Measurements from ENCODE around the gene TTC6. TPM values are rescaled to one million over a fixed set of nuclear protein-coding genes. Genes with fewer than 3 reads are reported as not detected.
A peak's percentile ranks its signal among the peaks of the same experiment; 100 is the strongest.

The TTC6 gene
- total and polyA plus RNA-seq, 8 donors, result 0.92 to 184 (median 20.9) TPM

- H3K27me3 ChIP-seq, result peaks cover 0 to 28% (median 7%) of the 10 kb centered on the region in 3 donors
- DNase-seq, result no peak
- H3K36me3 ChIP-seq, result peaks cover 0 to 17% (median 10%) of the 10 kb centered on the region in 4 donors
- peaks cover 0 to 49% (median 32%) of the 10 kb centered on the region in 4 donors for H3K9me3 ChIP-seq
- H3K4me3 ChIP-seq, result no peak overlapping the region
- intact Hi-C loops (cut with DNase I; ENCODE audit: low total_unique reads), result no loop called here
- no peak for TF ChIP-seq POLR2A (IDR thresholded peaks at IDR 0.05)
- TF ChIP-seq, protein P1, sequence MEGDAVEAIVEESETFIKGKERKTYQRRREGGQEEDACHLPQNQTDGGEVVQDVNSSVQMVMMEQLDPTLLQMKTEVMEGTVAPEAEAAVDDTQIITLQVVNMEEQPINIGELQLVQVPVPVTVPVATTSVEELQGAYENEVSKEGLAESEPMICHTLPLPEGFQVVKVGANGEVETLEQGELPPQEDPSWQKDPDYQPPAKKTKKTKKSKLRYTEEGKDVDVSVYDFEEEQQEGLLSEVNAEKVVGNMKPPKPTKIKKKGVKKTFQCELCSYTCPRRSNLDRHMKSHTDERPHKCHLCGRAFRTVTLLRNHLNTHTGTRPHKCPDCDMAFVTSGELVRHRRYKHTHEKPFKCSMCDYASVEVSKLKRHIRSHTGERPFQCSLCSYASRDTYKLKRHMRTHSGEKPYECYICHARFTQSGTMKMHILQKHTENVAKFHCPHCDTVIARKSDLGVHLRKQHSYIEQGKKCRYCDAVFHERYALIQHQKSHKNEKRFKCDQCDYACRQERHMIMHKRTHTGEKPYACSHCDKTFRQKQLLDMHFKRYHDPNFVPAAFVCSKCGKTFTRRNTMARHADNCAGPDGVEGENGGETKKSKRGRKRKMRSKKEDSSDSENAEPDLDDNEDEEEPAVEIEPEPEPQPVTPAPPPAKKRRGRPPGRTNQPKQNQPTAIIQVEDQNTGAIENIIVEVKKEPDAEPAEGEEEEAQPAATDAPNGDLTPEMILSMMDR (IDR thresholded peaks at IDR 0.05), result no peak
- TF ChIP-seq POLR2AphosphoS5 (IDR thresholded peaks at IDR 0.05), result no peak
- no peak for TF ChIP-seq EP300 (IDR thresholded peaks at IDR 0.05)
- H3K4me1 ChIP-seq, result no peaks in the 10 kb centered on the region
- WGBS, 5 donors, result 45 to 67% (median 54%) methylated on average over 35 to 52 of the region's 52 CpGs
- H3K27ac ChIP-seq, result no peak overlapping the region
These were observed 15.6 kb downstream of the TTC6 start for GRCh38 chr14:37610945-37611523.

GRCh38 chr14:37615582-37616289, 20.3 kb downstream of the TTC6 start:
- no peak overlapping the region for H3K4me3 ChIP-seq
- WGBS, 5 donors, result 92 to 99% (median 98%) methylated on average over 3 of the region's 3 CpGs
- DNase-seq, result no peak

GRCh38 chr14:37616853-37617252, 21.4 kb downstream of the TTC6 start:
- Histone ChIP-seq H3K36me3 (peaks cover 0 to 9% (median 3%) of the 10 kb centered on the region in 4 donors), H3K9me3 (peaks cover 0 to 46% (median 30%) of the 10 kb centered on the region in 4 donors), H3K27ac (no peak overlapping the region), H3K4me3 (no peak overlapping the region), H3K27me3 (peaks cover 0 to 11% (median 0%) of the 10 kb centered on the region in 3 donors), H3K4me1 (no peaks in the 10 kb centered on the region)
- 90 to 96% (median 96%) methylated on average over 4 of the region's 4 CpGs for WGBS, 5 donors
- no peak for DNase-seq
- intact Hi-C loops (cut with DNase I; ENCODE audit: low total_unique reads), result no loop called here
- no peak for TF ChIP-seq POLR2A (IDR thresholded peaks at IDR 0.05)
- TF ChIP-seq EP300 (IDR thresholded peaks at IDR 0.05), result no peak
- TF ChIP-seq, protein P1 (IDR thresholded peaks at IDR 0.05), result no peak
- TF ChIP-seq POLR2AphosphoS5 (IDR thresholded peaks at IDR 0.05), result no peak

More at GRCh38 chr14:37615582-37616289, 20.3 kb downstream of the TTC6 start:
- no peak overlapping the region for H3K27ac ChIP-seq
- intact Hi-C loops (cut with DNase I; ENCODE audit: low total_unique reads), result no loop called here
- H3K27me3 ChIP-seq, result peaks cover 0 to 11% (median 7%) of the 10 kb centered on the region in 3 donors
- peaks cover 0 to 56% (median 39%) of the 10 kb centered on the region in 4 donors for H3K9me3 ChIP-seq
- no peaks in the 10 kb centered on the region for H3K4me1 ChIP-seq
- TF ChIP-seq POLR2A (IDR thresholded peaks at IDR 0.05), result no peak
- TF ChIP-seq EP300 (IDR thresholded peaks at IDR 0.05), result no peak
- TF ChIP-seq, protein P1 (IDR thresholded peaks at IDR 0.05), result no peak
- no peak for TF ChIP-seq POLR2AphosphoS5 (IDR thresholded peaks at IDR 0.05)
- H3K36me3 ChIP-seq, result peaks cover 0 to 17% (median 9%) of the 10 kb centered on the region in 4 donors

DNA sequence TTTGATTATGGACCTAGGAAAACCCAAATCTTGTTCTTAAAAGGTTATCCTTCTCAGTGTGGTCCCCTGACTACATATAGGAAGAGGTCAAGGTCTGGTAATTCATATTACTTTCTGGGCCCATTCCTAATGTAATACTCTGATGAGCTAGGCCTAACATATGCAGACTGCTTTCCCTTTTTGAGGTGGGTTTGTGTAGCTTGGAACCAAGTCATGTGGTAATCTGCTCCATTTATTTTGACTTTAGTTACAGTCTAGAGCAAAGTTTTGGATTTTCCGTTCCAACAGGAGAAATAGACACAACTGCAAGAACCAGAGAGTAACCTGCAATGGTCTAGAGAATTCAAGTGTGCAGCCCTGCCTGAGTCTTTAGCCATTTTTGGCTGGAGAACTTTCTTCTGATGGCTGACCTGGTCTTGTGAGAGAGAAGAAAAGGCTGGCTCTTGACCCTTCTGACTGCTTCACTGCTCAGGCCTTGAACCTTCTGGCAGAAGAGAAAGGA, 22.5 kb downstream of the TTC6 start:
- Histone ChIP-seq H3K27ac (peak overlapping the region in 1 of 5 donors; percentile 27), H3K4me1 (peaks cover 0 to 10% (median 6%) of the 10 kb centered on the region in 4 donors), H3K9me3 (peaks cover 0 to 37% (median 29%) of the 10 kb centered on the region in 4 donors), H3K4me3 (no peak overlapping the region), H3K36me3 (peaks cover 0 to 18% (median 12%) of the 10 kb centered on the region in 4 donors), H3K27me3 (peaks cover 0 to 22% (median 9%) of the 10 kb centered on the region in 3 donors)
- no peak for DNase-seq
- WGBS, 5 donors, result 93 to 100% (median 97%) methylated on average over 1 of the region's 1 CpG
- TF ChIP-seq POLR2A (IDR thresholded peaks at IDR 0.05) (no peak), EP300 (IDR thresholded peaks at IDR 0.05) (no peak), POLR2AphosphoS5 (IDR thresholded peaks at IDR 0.05) (no peak)
- TF ChIP-seq, protein P1 (IDR thresholded peaks at IDR 0.05), result no peak
- intact Hi-C loops (cut with DNase I; ENCODE audit: low total_unique reads), result no loop called here
